ENCODE data around the gene ELOVL7.

- TF ChIP-seq CTCF (IDR thresholded peaks at IDR 0.05): no peak
- TF ChIP-seq POLR2A (IDR thresholded peaks at IDR 0.05): no peak
Measured at GRCh38 chr5:60891667-60892066, 47.6 kb upstream of the ELOVL7 start.
